ENCODE results near the gene GP9.
"Not testable (repeated sequence)": the region's sequence is repeated elsewhere in the genome, so short reads cannot be mapped to it uniquely, and the experiment has no call there.

Gene GP9

GRCh38 chr3:129104498-129105079 lies 44.0 kb downstream of the GP9 start:
- TF ChIP-seq CTCF (IDR thresholded peaks at IDR 0.05; ENCODE audit: low read depth, low read length, missing control alignments) = no peak
- no peak overlapping the region for H3K4me3 ChIP-seq (ENCODE audit: low read depth, low read length)
- no peak for DNase-seq (ENCODE audit: low read depth)

- TF ChIP-seq CTCF (IDR thresholded peaks at IDR 0.05; ENCODE audit: low read depth, low read length, missing control alignments) = no peak
- no peak overlapping the region for H3K4me3 ChIP-seq (ENCODE audit: low read depth, low read length)
- no peak for DNase-seq (ENCODE audit: low read depth)
Observed at GRCh38 chr3:129105862-129106261, 45.3 kb downstream of the GP9 start.

GRCh38 chr3:129106320-129106719 lies 45.7 kb downstream of the GP9 start:
- TF ChIP-seq CTCF (IDR thresholded peaks at IDR 0.05; ENCODE audit: low read depth, low read length, missing control alignments) = no peak
- H3K4me3 ChIP-seq (ENCODE audit: low read depth, low read length) = no peak overlapping the region
- DNase-seq (ENCODE audit: low read depth) = no peak

- H3K4me3 ChIP-seq (ENCODE audit: low read depth, low read length) = no peak overlapping the region
- DNase-seq (ENCODE audit: low read depth) = no peak
- TF ChIP-seq CTCF (IDR thresholded peaks at IDR 0.05; ENCODE audit: low read depth, low read length, missing control alignments) = no peak
Observed at GRCh38 chr3:129106866-129107565, 46.4 kb downstream of the GP9 start.

GRCh38 chr3:129107793-129108192 lies 47.2 kb downstream of the GP9 start:
- TF ChIP-seq CTCF (IDR thresholded peaks at IDR 0.05; ENCODE audit: low read depth, low read length, missing control alignments) = no peak
- DNase-seq (ENCODE audit: low read depth) = no peak
- no peak overlapping the region for H3K4me3 ChIP-seq (ENCODE audit: low read depth, low read length)

- not testable (repeated sequence) for DNase-seq (ENCODE audit: low read depth); H3K4me3 ChIP-seq (ENCODE audit: low read depth, low read length)
Observed at GRCh38 chr3:129111076-129111780, 50.6 kb downstream of the GP9 start.

All from GM12864 (cell line).